GM12864 (cell line): ENCODE data around the gene CACNA2D3.

Experiments used
- DNase-seq: peaks from one replicate; pipeline ENCODE4 v3.0.0-alpha.2; 2011; ENCODE audit warnings: low read depth
- H3K4me3 ChIP-seq: 2 replicates; pipeline ENCODE4 v1.5.1; 2011; ENCODE audit warnings: mild to moderate bottlenecking, low read depth, low read length, control low read depth
- CTCF ChIP-seq: IDR thresholded peaks from 2 replicates; pipeline ENCODE4 v1.5.1; 2011; ENCODE audit warnings: low read depth, mild to moderate bottlenecking, moderate library complexity, low read length, control low read depth, inconsistent platforms; ENCODE audit errors: missing control alignments

CACNA2D3 gene

GRCh38 chr3:54240309-54240708 lies 118.0 kb downstream of the CACNA2D3 start:
- TF ChIP-seq CTCF = no peak
- no peak overlapping the region for H3K4me3 ChIP-seq
- no peak for DNase-seq

- H3K4me3 ChIP-seq = no peak overlapping the region
- no peak for DNase-seq
- TF ChIP-seq CTCF = no peak
Measured at GRCh38 chr3:54243056-54243931, 120.9 kb downstream of the CACNA2D3 start.

GRCh38 chr3:54243960-54244682 lies 121.8 kb downstream of the CACNA2D3 start:
- no peak for TF ChIP-seq CTCF
- no peak for DNase-seq
- no peak overlapping the region for H3K4me3 ChIP-seq

- no peak for TF ChIP-seq CTCF
- DNase-seq = no peak
- no peak overlapping the region for H3K4me3 ChIP-seq
Measured at GRCh38 chr3:54251705-54252104, 129.4 kb downstream of the CACNA2D3 start.

GRCh38 chr3:54257125-54257720 lies 134.9 kb downstream of the CACNA2D3 start:
- no peak for DNase-seq

GRCh38 chr3:54259636-54260035 lies 137.3 kb downstream of the CACNA2D3 start:
- H3K4me3 ChIP-seq = no peak overlapping the region
- no peak for TF ChIP-seq CTCF
- DNase-seq = no peak

More at GRCh38 chr3:54257125-54257720, 134.9 kb downstream of the CACNA2D3 start:
- no peak for TF ChIP-seq CTCF
- H3K4me3 ChIP-seq = no peak overlapping the region
